HG03520 (cell line): ENCODE data around the gene PDZRN4.
"Not testable (repeated sequence)": the region's sequence is repeated elsewhere in the genome, so short reads cannot be mapped to it uniquely, and the experiment has no call there.

ENCODE experiments used
- ATAC-seq: cut with Tn5 transposase; IDR thresholded peaks from one replicate; pipeline ENCODE4 v1.9.1; 2021; ENCODE audit warnings: mild to moderate bottlenecking, moderate library complexity; ENCODE audit not compliant: unreplicated experiment

Gene PDZRN4

GRCh38 chr12:41547071-41547470, 359.0 kb downstream of the PDZRN4 start:
- not testable (repeated sequence) for ATAC-seq

GRCh38 chr12:41548926-41549325, 360.8 kb downstream of the PDZRN4 start:
- no peak for ATAC-seq

- no peak for ATAC-seq
Observed at GRCh38 chr12:41552588-41552987, 364.5 kb downstream of the PDZRN4 start.

GRCh38 chr12:41556176-41556575, 368.1 kb downstream of the PDZRN4 start:
- ATAC-seq = no peak

DNA sequence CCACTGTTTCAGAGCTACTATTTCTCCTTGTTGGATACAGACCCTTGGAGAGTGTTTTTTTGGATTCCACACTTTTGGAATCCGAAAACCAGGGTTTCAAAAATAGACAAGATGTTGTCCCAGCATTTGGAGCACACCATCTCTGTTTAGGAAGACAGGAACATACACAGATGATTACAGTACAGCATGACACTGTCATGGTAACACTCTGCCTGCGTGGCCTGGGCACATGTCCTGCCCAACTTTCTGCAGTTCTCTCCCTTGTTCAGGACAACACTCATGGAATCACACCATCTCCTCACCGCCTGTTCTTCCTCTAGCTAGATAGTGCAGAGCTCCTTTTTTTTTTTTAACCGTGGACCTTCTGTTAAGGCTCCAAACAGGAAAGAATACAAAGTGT, 369.2 kb downstream of the PDZRN4 start:
- ATAC-seq = no peak

- no peak for ATAC-seq
Observed at GRCh38 chr12:41558671-41559070, 370.6 kb downstream of the PDZRN4 start.

GRCh38 chr12:41563051-41563450, 374.9 kb downstream of the PDZRN4 start:
- no peak for ATAC-seq

DNA sequence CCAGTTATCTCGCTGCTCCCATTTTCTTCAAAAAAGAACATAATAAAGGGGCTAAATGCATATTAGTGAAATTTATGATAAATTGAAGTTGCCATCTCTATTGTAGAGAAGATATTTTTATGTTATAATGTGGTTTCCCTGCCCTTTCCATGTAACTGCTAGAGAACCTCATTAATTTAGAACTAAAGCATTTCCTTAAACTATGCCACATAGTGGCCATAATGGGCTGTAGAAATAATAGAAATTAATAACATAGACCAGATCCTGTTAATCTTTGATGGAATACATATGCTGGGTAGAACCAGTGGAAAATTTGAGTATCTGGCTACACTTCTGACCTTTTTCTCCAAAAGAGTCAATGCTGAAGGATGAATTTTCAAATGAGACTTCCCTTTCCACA, 376.7 kb downstream of the PDZRN4 start:
- no peak for ATAC-seq

GRCh38 chr12:41566703-41567102, 378.6 kb downstream of the PDZRN4 start:
- ATAC-seq = no peak

DNA sequence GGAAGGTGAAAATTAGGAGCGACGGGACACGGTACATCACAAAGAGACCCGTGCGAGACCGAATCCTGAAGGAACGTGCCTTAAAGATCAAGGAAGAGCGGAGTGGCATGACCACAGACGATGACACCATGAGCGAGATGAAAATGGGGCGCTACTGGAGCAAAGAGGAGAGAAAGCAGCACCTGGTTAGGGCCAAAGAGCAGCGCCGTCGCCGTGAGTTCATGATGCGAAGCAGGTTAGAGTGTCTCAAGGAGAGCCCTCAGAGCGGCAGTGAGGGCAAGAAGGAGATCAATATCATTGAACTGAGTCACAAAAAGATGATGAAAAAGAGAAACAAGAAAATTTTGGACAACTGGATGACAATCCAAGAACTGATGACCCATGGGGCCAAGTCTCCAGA, 385.3 kb downstream of the PDZRN4 start:
- no peak for ATAC-seq

DNA sequence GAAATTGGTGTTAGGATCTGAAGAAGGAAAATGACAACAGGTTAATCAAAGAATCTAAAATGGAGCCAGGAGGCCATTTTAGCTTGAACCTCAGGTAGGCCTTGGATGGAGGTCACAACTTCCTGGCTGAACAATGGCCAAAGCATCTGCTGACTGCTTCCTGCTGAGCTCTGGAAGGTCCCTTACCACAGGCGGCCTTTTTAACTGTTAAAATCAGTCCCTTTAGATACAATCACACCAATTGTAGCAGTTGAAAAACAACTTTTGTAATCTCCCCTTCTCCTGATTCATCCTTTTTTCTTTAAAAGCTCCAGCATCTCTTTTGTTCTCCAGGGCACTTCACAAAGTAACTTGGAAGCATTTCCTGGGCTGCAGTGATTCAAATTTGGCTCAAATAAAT, 388.8 kb downstream of the PDZRN4 start:
- ATAC-seq = no peak

DNA sequence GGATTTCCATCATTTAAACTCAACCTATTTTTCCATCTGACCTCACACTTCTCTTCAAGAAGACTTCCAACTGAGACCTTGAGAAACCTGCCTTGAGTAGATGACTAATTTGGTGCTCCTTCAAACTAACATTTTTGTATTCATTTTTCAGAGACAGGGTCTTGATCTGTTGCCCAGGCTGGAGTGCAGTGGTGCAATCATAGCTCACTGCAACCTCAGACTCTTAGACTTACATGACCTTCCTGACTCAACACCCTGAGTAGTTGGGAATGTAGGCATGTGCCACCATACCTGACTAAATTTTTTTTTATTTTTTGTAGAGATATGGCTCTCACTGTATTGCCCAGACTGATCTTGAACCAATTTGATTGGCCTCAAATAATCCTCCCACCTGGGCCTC, 389.9 kb downstream of the PDZRN4 start:
- ATAC-seq = no peak

- ATAC-seq = no peak
Observed at GRCh38 chr12:41585784-41586183, 397.7 kb downstream of the PDZRN4 start.

DNA sequence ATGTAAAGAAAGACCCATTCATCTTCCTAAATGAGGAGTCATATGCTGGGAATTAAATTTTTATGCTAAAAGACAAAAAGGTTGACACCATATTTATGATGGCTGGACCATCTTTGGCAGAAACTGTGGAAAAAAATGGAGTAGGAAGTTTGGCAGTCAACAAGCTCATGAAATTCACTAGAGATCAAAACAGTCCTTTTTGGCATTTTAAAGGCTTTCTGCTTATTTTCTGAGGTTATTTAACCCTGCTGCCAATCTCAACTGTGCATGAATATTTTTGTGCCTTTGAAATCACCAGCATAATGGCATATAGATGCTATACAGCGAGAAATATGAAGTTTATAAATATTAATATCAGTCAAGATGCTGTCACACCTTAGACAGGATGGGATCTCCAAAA, 399.5 kb downstream of the PDZRN4 start:
- no peak for ATAC-seq

GRCh38 chr12:41589878-41590277, 401.8 kb downstream of the PDZRN4 start:
- ATAC-seq = no peak

DNA sequence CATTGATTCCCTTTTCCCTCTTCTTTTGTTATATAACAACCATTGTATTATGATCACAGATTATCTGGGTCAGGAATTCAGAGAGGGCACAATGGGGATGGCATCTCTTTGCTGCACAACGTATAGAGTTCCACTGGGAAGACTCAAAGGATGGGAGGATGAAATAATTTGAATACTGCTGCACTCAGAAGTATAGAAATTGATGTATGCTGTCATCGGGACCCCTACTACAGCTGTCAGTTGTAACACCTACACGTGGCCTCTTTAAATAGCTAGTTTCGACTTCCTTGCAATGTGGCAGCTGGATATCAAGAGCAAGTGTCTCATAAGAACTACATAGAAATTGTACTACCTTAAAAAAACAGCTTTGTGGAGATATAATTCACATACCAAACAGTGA, 408.1 kb downstream of the PDZRN4 start:
- no peak for ATAC-seq

DNA sequence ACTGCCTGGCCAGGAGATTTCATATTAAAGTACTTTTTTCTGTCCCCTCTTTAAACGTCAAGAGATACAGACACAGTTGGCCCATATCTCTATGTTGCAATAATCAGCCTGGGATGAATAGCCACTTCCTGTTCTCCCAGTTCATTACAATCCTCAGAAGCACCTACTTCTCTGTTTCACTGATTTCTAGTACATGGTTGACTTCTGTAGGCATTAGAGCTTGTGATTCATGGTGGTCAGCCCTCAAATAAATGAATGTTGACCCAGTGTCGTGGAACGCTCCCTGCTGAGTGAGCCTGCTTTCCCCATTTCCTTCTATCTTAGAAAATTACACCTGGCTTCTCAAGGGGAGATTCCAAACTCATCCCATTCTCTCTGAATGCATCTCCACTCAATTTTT, 416.7 kb downstream of the PDZRN4 start:
- ATAC-seq = no peak

DNA sequence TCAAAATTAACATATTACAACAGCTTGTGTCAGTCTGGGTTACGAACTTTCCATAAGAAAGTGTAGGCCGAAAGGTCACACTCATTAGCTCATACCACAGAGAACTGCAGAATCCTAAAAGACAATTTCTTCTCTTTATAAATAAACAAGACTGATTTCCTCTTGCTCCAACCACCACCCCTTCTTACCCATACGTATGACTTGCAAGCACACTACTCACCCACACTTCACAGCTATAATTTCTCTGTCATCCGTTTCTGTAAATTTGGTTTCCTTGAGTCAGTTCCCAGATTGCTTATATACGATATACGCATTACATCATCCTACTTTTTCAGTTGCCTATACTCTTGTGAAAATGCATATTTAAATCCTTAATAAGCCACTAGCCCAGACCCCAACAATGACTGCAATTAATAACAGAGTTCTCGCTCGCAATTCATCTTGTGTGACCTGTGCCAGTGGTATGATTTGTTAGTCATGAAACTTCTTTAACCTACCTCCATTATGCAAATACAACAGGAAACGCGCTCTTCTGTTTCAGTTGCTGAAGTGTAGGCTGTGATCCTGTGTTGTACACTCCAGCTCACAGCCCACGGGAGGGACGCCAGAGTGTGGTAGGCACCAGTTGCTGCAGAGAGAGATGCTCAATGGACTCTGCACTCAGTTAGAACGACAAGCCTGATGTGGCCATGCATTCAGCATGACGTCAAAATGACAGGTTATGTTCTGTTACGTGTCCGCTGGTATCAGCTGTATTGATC, 417.6 kb downstream of the PDZRN4 start:
- peak; percentile 76 for ATAC-seq

- no peak for ATAC-seq
Observed at GRCh38 chr12:41606468-41607445, 418.6 kb downstream of the PDZRN4 start.

DNA sequence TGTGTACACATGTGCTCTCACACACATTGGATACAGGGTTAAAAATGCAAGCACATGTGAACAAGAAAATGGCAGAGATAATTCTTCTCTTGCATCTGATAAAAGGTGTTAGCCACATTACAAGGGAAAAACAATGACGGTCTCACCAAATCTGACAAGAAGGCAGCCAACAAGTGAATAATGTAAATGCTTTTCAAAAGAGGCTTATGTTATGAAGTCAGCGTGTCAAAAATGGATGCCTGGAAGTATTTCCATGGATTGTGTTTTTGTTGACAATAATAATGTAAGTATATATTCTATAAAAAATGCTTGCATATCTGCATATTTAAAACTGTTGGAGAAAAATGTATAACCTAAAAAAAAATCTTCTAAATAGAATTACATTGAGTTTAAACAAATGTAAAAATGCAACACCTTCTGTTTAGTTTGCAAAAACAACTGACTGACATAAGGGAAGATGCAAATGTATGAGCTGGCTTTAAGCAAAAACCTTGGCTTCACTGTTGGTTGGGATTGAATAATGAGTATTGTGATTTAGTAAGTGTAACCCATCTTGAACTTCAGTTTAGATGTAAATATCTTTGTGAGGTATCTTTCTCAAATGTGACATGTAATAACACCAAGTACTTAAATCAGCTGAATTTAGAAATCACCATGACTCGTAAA, 424.9 kb downstream of the PDZRN4 start:
- ATAC-seq = no peak

DNA sequence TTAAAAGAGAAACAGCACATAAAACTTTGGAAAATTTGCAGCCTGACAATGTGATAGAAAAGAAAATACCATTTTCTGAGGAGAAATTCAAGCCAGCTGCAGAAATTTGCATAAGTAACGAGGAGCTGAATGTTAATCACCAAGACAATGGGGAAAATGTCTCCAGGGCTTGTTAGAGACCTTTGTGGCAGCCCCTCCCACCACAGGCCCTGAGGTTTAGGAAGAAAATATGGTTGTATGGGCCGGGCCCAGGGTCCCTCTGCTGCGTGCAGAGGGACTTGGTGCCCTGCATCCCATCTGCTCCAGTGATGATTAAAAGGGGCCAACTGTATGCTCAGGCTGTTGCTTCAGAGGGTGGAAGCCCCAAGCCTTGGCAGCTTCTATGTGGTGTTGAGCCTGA, 427.1 kb downstream of the PDZRN4 start:
- not testable (repeated sequence) for ATAC-seq
